ENCODE results near the gene MROH9. TPM values are rescaled to one million over a fixed set of nuclear protein-coding genes. Genes with fewer than 3 reads are reported as not detected.

The MROH9 gene
- total RNA-seq, 1 experiment from 2014 or later: not detected

- TF ChIP-seq REST (IDR thresholded peaks at IDR 0.05; ENCODE audit: insufficient read depth in 1 of 2, low read depth in 2 of 2, low read length in 1 of 2): no peak
- TF ChIP-seq TCF7L2 (IDR thresholded peaks at IDR 0.05; ENCODE audit: low read depth, low read length): no peak
- no peak for TF ChIP-seq POLR2AphosphoS5 (IDR thresholded peaks at IDR 0.05; ENCODE audit: low read depth, low read length)
- TF ChIP-seq, protein P1, sequence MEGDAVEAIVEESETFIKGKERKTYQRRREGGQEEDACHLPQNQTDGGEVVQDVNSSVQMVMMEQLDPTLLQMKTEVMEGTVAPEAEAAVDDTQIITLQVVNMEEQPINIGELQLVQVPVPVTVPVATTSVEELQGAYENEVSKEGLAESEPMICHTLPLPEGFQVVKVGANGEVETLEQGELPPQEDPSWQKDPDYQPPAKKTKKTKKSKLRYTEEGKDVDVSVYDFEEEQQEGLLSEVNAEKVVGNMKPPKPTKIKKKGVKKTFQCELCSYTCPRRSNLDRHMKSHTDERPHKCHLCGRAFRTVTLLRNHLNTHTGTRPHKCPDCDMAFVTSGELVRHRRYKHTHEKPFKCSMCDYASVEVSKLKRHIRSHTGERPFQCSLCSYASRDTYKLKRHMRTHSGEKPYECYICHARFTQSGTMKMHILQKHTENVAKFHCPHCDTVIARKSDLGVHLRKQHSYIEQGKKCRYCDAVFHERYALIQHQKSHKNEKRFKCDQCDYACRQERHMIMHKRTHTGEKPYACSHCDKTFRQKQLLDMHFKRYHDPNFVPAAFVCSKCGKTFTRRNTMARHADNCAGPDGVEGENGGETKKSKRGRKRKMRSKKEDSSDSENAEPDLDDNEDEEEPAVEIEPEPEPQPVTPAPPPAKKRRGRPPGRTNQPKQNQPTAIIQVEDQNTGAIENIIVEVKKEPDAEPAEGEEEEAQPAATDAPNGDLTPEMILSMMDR (IDR thresholded peaks at IDR 0.05): no peak
- no peak for TF ChIP-seq SIN3A (IDR thresholded peaks at IDR 0.05; ENCODE audit: borderline replicate concordance, insufficient read depth, low read depth, low read length)
- no peaks in the 10 kb centered on the region for H3K9me3 ChIP-seq (ENCODE audit: control insufficient read depth, insufficient read depth, low read depth, low read length)
- H3K27ac ChIP-seq (ENCODE audit: low read length): no peak overlapping the region
- in situ Hi-C loops (cut with HindIII; ENCODE audit: low pct_unique_long_range_greater_than_20kb, low sequenced_read_pairs): no loop called here
- POLR2A ChIA-PET: no interaction called here
- H3K4me3 ChIP-seq (ENCODE audit: low read depth in 2 of 2, low read length in 2 of 2): no peak overlapping the region
- no peak for DNase-seq (ENCODE audit: low read depth, low spot score)
- no TSS peak for BruUV-seq (replicated peaks)
- no peak for ATAC-seq
- no peaks in the 10 kb centered on the region for H3K27me3 ChIP-seq (ENCODE audit: control insufficient read depth, insufficient read depth, low read length)
- no peaks in the 10 kb centered on the region for H3K4me1 ChIP-seq (ENCODE audit: control insufficient read depth, insufficient read depth, low read length)
- CTCF ChIA-PET: no interaction called here
- intact Hi-C loops (cut with micrococcal nuclease; ENCODE audit: unreplicated experiment): loop anchor here (5.0 kb wide), 1 partner anchor 104 kb away; the partner anchor contains the start of gene FMO2
- no peaks in the 10 kb centered on the region for H3K36me3 ChIP-seq (ENCODE audit: control insufficient read depth, insufficient read depth, low read length)
Measured at GRCh38 chr1:171083222-171083621, 147.9 kb downstream of the MROH9 start.

- Histone ChIP-seq H3K36me3 (ENCODE audit: control insufficient read depth, insufficient read depth, low read length) (no peaks in the 10 kb centered on the region), H3K27me3 (ENCODE audit: control insufficient read depth, insufficient read depth, low read length) (no peaks in the 10 kb centered on the region), H3K9me3 (ENCODE audit: control insufficient read depth, insufficient read depth, low read depth, low read length) (no peaks in the 10 kb centered on the region), H3K27ac (ENCODE audit: low read length) (no peak overlapping the region), H3K4me1 (ENCODE audit: control insufficient read depth, insufficient read depth, low read length) (no peaks in the 10 kb centered on the region), H3K4me3 (ENCODE audit: low read depth in 2 of 2, low read length in 2 of 2) (no peak overlapping the region)
- DNase-seq (ENCODE audit: low read depth, low spot score) (no peak), ATAC-seq (no peak)
- BruUV-seq (replicated peaks): no TSS peak
- ChIA-PET CTCF (no interaction called here), POLR2A (no interaction called here)
- TF ChIP-seq, protein P1 (IDR thresholded peaks at IDR 0.05): no peak
- TF ChIP-seq TCF7L2 (IDR thresholded peaks at IDR 0.05; ENCODE audit: low read depth, low read length): no peak
- TF ChIP-seq REST (IDR thresholded peaks at IDR 0.05; ENCODE audit: insufficient read depth in 1 of 2, low read depth in 2 of 2, low read length in 1 of 2): no peak
- TF ChIP-seq POLR2AphosphoS5 (IDR thresholded peaks at IDR 0.05; ENCODE audit: low read depth, low read length): no peak
- TF ChIP-seq SIN3A (IDR thresholded peaks at IDR 0.05; ENCODE audit: borderline replicate concordance, insufficient read depth, low read depth, low read length): no peak
- in situ Hi-C loops (cut with HindIII; ENCODE audit: low pct_unique_long_range_greater_than_20kb, low sequenced_read_pairs) (no loop called here), intact Hi-C loops (cut with micrococcal nuclease; ENCODE audit: unreplicated experiment) (loop anchor here (5.0 kb wide), 1 partner anchor 103 kb away; the partner anchor contains the start of gene FMO2)
Measured at GRCh38 chr1:171084091-171084490, 148.8 kb downstream of the MROH9 start.

All from Panc1 (cell line).